DMS 273 treated with DMSO at 0.1 percent for 48 hours (cell line): ENCODE measurements around the gene SEC14L2.
"Not testable (repeated sequence)": the region's sequence is repeated elsewhere in the genome, so short reads cannot be mapped to it uniquely, and the experiment has no call there.

Experiments
- DNase-seq: peaks from one replicate; lab custom pipeline; 2025; lab: John Stamatoyannopoulos, UW

The SEC14L2 gene

DNA sequence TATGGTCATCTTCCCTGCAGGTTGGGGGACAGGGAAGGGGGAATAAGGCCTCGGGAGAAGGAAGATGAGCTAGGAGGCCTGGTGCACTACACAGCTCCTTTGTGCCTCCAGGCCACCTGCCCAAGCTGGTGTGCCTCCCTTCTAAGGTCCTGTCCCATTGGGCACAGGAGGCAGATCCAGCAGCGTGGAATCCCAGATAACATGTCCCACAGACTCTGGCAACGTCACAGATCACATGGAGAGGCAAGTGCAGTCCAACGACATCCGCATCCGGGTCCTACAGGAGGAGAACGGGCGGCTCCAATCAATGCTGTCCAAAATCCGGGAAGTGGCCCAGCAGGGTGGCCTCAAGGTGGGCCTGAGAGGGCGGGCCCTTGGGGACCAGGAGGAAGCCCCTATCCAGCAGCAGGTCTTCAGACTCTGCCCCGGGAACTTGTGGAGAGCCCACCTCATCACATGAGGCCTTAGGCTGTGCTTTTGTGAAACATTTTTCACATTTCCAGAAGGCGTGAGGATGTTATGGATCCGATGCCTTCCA, 21.4 kb upstream of the SEC14L2 start:
- DNase-seq = no peak

DNA sequence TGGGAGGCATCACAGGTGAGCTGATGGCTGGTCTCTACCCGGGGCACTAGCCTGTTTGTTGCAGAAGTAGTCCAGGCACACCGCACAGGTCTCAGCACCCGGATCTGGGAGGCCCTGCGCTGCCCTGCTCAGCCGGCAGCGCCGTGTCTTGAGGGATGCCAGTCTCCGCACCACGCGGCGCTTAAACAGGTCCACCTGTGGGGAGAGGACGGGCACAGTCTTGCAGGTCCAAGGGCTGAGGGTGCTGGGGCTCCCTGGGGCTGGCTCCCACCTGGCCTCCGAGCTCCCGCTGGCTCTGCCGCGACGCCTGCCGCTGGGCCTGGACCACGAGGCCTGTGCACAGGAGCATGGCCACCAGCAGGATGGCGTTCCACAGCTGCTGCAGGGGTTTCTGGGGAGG, 16.8 kb upstream of the SEC14L2 start:
- no peak for DNase-seq

GRCh38 chr22:30381264-30381663, 15.6 kb upstream of the SEC14L2 start:
- no peak for DNase-seq

DNA sequence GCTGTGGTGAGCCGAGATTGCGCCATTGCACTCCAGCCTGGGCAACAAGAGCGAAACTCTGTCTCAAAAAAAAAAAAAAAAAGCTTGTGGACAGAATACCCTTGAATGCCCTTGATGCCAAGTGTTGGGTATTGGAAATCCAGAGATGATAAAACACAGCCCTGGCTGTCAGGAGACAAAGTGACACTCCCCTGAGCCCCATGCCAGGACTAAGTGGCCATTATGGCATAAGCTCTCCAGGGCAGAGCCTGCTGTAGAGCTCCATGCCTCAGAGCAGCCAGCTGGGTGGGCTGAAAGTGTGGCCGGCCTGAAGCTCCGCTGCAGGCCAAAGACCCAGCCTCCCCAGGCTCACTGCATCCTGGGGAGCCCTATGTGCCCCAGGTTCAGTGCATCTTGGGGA, 14.5 kb upstream of the SEC14L2 start:
- DNase-seq = no peak

DNA sequence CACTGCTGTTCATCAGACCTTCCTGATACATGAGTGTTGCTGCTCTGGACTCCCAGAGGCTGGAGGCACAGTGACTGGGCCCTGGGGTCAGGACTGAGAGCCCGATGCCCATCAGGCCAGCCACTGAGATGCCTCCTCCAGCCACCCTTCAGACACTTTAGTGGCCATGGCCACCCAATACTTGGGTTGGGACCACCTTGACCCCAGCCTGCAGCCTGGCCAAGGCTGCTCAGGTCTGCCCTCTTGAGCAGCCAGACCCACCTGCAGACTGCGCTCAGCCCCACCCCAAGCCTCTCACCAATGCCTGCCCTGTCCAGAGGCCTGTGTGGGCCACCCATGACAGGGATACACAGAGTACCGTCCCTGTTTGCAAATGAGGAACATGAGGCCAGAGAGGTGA, 13.8 kb upstream of the SEC14L2 start:
- no peak for DNase-seq

GRCh38 chr22:30385942-30386341, 10.9 kb upstream of the SEC14L2 start:
- no peak for DNase-seq

DNA sequence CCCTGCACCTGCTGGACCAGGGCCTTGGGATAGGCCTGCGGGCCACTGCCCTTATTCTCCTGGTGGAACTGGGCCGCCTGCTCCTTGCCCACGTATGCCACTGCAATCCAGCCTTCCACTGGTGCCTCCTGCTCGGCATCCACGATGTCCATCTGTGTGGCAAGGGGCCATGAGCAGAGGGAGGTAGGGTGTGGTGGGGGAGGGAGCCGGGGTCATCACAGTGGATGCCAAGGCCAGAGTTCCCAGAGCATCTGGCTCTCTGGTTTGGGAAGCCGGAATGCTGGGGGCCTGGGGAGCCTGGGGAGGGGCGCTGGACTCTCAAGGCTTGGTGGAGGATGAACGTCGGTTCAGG, 10.2 kb upstream of the SEC14L2 start:
- no peak for DNase-seq

- DNase-seq = no peak
Measured at GRCh38 chr22:30386960-30387827, 9.6 kb upstream of the SEC14L2 start, which contains the start of gene RNF215. Gene RNF215, minus strand, starts transcription at chr22:30387411. Its CDS starts 98 bp downstream, at chr22:30387313.

DNA sequence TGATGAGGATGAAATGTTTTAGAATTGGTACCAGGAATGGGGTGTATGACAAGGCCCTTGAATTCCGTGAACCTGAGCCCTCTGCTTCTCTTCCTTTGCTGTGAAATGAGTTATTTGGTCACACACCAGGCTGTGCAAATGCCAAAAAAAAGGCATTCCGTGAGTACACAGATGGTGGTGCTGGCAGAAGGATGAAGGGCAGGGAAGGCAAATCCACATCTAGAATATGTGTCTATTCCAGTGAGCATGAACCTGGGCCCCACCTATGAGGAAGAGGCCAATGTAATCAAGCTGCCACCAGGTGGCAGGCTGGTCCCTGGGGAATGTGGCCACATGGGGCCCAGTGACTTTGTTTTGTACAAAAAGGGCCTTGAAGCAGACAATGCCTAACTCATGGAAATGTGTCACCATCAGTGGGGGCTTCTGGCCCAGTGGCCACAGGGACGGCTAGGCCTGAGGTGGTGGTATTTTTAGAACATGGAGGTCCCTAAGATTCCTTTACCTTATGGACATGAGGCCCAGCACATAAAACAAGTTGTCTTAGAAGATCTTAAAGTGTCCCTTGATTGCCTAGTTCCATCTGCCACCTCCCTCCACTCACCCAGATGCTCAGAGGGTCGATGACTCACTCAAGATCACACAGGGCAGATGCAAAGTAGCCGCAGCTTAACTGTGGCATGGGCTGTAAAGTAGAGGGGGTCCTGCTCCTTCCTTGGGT, 5.7 kb upstream of the SEC14L2 start:
- peak; percentile 28 for DNase-seq

GRCh38 chr22:30392661-30393321, 4.0 kb upstream of the SEC14L2 start:
- no peak for DNase-seq

GRCh38 chr22:30393322-30393680, 3.5 kb upstream of the SEC14L2 start:
- DNase-seq = no peak

GRCh38 chr22:30393885-30394284, 2.9 kb upstream of the SEC14L2 start:
- no peak for DNase-seq

DNA sequence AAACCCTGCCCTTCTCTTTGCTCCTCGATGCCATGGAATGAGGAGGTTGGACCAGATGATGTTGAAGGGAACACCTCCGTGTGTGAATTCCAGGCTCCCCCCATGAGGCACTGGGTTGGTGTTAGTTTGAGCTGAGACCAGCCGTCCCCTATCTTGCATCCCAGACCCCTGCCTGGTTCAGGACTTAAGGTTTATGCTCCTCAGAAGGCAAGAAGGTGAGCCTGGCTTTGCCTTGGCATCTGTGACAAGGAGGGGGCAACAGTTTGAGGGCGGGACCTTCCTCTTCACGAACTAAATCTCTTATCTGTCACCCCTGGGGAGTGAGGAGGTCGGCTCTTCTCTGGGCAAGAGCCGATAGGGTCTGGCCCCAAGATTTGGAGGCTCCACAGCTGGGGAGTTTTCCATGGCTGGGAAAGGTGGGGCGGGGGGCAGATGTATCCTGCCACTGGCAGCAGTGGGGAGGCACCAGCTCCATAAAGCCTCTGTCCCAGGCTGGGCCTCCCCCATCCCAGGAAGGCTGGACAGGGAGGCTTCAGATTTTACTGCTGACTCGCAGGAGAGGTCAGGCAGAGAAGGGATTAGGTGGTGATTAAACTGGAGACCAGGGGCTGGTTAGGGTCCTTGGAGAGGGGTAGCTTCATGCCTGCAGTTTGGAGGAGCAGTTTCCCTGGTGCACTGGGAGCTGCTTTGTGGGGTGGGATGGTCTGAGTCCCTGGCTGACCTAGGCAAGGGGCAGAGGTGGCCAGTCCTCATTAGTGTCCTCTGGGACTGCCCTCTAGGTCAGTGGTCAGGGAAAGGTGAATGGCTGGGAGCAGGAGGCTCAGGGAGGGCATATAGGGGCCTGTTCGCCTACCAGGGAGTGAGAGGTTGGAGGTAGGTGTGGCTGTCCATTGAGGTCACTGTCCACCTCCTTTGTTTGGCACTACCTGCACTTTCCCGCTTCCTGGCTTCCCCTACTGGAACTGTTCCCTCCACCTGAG, 1.1 kb downstream of the SEC14L2 start:
- DNase-seq = no peak

GRCh38 chr22:30398685-30399680, 2.2 kb downstream of the SEC14L2 start:
- no peak for DNase-seq

DNA sequence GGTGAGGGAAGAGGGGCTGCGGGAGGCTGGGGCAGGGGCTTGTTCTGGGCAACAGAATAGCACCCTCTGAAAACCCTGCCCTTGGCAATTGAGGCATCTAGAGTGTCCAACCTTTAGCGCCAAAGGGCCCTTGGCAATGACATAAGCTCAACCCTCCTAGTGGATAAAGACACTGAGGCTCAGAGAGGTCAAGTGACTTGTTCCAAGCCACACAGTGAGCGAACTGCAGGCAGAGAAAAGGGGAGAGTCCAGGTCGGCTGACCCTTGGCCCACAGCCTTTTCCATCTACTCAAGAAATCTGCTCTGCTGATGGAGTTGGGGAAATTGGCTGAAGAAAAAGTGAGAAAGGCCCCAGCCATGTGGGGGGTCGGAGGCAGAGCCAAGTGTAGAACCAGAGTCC, 2.9 kb downstream of the SEC14L2 start:
- DNase-seq = no peak

DNA sequence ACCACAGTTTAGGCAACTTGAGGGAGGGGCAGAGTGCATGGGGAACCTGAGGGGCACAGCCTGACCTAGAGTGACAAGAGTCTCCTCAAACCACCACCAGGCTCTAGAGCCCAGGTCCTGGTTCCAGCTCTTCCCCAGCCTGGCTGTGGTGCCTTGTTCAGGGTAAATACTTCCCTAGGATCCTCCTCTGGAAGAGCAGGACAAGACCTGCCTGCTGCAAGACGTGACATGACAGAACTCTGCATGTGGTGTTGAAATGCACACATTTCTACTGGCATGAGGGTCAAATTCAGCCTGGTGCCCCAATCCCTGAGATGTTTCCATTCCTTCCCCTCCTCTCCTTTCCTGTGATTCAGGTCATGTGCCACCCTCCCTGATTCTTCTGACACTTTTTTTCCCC, 3.3 kb downstream of the SEC14L2 start:
- no peak for DNase-seq

DNA sequence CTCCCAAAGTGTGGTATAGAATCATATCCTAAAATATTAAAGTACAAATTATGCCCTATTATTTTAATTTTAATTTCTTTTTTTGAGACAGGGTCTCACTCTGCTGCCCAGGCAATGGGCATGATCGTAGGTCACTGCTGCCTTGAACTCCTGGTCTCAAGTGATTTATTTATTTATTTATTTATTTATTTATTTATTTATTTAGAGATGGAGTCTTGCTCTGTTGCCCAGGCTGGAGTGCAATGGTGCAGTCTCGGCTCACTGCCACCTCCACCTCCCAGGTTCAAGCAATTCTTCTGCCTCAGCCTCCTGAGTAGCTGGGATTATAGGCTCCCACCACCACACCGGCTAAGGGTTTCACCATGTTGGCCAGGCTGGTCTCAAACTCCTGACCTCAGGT, 4.2 kb downstream of the SEC14L2 start:
- not testable (repeated sequence) for DNase-seq

DNA sequence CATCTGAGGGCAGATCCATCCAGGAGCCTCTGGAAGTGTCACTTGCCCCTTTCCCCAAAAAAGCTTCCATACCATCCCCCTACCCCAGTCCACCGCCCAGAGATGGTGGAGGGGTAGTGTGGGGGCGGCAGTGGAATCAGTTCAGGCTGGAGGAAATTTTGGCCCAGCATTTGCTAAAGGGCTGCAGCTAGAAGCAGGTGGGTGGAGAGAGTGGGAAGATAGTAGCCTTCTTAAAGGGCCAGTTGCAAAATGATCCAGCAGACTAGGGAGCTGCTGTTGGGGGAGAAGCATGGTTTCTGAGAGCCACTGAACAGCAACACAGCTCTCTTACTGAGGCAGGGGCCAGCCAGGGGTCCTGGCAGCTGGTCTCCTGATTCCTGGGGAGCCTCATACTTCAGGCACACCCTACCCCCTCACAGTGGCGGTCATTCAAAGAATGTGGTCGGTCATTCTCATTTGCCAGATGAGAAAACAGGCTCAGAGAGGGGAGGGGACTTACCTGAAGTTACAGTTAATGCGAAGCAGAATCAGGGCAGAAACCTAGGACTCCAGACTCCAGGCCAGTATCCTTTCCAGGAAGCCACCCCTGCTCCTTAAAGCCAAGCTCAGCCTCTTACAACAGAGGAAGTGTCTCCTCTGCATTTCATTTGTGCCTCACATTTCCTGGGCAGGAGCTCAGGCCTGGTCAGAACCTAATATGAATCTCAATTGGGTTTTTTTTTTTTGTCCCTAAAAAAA, 5.4 kb downstream of the SEC14L2 start:
- no peak for DNase-seq

GRCh38 chr22:30402766-30403104, 5.9 kb downstream of the SEC14L2 start:
- DNase-seq = not testable (repeated sequence)

- no peak for DNase-seq
Measured at GRCh38 chr22:30404307-30404706, 7.5 kb downstream of the SEC14L2 start.
